ENCODE measurements around the gene ASTN1.
A peak's percentile ranks its signal among the peaks of the same experiment; 100 is the strongest.

Gene ASTN1

DNA sequence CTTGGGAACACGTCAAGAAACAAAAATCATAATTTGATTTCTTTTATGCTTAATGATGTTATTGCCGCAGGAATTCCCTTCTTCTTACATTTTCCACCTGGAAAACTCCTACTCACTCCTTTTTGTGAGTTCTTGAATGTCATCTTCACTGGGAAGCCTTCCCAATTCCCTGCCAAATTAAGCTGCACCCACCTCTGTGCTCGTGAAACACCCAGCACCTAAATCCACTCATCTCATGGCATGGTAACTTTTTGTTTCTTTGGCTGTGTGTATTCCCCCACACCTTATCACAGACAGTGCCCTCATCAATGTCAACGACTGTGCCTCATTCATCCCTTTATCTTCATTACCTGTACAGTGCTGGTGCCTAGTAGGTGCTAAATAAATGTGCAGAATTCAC, 45.6 kb downstream of the ASTN1 start:
- Mint-ChIP-seq H3K4me3 (no peak overlapping the region), H3K36me3 (ENCODE audit: low read depth) (no peaks in the 10 kb centered on the region), H3K27me3 (ENCODE audit: low read depth, poor library complexity) (peaks cover 41% of the 10 kb centered on the region), H3K9me3 (no peaks in the 10 kb centered on the region), H3K27ac (peak overlapping the region; percentile 46), H3K4me1 (peaks cover 24% of the 10 kb centered on the region)
- no peak for DNase-seq
- TF ChIP-seq, protein P1, sequence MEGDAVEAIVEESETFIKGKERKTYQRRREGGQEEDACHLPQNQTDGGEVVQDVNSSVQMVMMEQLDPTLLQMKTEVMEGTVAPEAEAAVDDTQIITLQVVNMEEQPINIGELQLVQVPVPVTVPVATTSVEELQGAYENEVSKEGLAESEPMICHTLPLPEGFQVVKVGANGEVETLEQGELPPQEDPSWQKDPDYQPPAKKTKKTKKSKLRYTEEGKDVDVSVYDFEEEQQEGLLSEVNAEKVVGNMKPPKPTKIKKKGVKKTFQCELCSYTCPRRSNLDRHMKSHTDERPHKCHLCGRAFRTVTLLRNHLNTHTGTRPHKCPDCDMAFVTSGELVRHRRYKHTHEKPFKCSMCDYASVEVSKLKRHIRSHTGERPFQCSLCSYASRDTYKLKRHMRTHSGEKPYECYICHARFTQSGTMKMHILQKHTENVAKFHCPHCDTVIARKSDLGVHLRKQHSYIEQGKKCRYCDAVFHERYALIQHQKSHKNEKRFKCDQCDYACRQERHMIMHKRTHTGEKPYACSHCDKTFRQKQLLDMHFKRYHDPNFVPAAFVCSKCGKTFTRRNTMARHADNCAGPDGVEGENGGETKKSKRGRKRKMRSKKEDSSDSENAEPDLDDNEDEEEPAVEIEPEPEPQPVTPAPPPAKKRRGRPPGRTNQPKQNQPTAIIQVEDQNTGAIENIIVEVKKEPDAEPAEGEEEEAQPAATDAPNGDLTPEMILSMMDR (IDR thresholded peaks at IDR 0.05), result no peak

DNA sequence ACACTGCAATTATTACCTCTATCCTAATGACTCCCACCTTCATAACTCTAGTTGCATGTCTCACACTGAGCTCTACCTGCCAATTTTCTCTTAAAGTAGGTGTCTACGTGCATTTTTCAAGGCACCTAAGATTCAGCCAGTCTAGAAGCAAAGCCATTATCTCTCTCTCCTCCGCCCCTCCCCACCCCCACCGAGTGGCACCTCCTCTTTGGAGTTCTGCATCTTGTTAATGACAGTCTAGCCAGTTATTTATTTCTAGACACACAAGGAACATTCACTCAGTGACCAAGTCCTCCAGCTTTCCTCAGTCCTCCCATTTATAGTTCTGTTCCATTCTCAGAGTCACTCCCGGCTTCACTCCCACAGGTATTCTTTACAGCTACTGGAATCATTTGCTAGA, 47.6 kb downstream of the ASTN1 start:
- TF ChIP-seq, protein P1 (IDR thresholded peaks at IDR 0.05), result no peak
- Mint-ChIP-seq H3K4me1 (peaks cover 14% of the 10 kb centered on the region), H3K9me3 (no peaks in the 10 kb centered on the region), H3K27me3 (ENCODE audit: low read depth, poor library complexity) (peaks cover 38% of the 10 kb centered on the region), H3K36me3 (ENCODE audit: low read depth) (no peaks in the 10 kb centered on the region), H3K4me3 (no peak overlapping the region), H3K27ac (no peak overlapping the region)
- DNase-seq, result no peak

DNA sequence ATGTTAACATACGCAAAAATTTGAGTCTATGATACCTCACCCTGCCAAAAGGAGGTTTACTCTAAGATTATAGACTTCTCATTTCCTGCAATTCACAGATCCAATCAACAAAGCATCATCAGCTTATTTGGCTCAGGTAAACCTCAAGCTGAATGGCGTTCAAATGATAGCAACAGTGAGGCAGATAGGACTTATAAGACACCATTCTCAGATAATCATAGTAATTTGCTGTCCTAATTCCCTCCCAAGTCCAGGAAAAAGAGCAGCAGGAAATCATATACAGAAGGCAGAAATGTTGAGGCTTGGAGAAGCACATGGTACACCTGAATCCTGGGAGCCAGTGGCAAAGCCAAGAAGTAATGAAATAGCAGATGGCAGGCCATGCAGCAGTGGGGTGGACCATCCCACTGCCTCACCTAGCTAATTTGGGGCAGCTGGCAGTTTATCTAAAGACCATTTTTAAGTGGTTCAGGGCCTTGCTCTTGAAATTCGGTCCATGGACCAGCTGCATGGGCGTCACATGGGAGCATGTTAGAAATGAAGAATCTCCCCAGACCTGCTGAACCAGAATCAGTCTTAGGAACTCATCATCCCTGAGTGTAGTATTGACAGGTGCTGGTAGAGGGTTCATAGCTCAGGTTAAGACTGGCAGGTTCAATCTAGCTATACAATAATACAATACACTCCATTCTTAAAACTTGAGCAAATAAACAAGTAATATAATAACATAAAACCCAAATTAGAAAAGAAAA, 57.7 kb downstream of the ASTN1 start:
- H3K4me3 Mint-ChIP-seq, result no peak overlapping the region
- TF ChIP-seq, protein P1 (IDR thresholded peaks at IDR 0.05), result no peak
- DNase-seq, result no peak

DNA sequence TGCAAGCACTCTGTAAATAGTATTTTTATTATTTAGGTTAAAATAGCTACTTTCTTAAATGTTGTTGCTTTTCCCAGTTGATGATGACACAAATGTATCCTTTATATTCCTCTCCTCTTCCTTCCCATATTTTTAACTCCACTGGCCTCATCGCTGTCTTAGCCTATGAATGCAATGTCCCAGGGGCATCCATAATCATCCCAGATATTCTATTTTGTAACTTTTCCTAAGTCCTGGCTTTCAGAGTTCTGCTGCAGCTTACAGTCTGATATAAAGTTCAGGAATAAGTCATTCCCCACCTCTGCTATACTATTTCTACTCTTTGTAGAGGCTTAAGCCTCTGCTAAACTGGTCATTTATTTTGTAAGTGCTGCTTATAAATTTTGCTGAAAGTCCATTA, 58.3 kb downstream of the ASTN1 start:
- Mint-ChIP-seq H3K36me3 (ENCODE audit: low read depth) (no peaks in the 10 kb centered on the region), H3K9me3 (no peaks in the 10 kb centered on the region), H3K4me1 (no peaks in the 10 kb centered on the region), H3K4me3 (no peak overlapping the region), H3K27me3 (ENCODE audit: low read depth, poor library complexity) (peaks cover 10% of the 10 kb centered on the region), H3K27ac (no peak overlapping the region)
- DNase-seq, result no peak
- TF ChIP-seq, protein P1 (IDR thresholded peaks at IDR 0.05), result no peak

More for the DNA sequence above, 57.7 kb downstream of the ASTN1 start:
- Mint-ChIP-seq H3K36me3 (ENCODE audit: low read depth) (no peaks in the 10 kb centered on the region), H3K27me3 (ENCODE audit: low read depth, poor library complexity) (peaks cover 10% of the 10 kb centered on the region), H3K27ac (no peak overlapping the region), H3K4me1 (no peaks in the 10 kb centered on the region), H3K9me3 (no peaks in the 10 kb centered on the region)

DNA sequence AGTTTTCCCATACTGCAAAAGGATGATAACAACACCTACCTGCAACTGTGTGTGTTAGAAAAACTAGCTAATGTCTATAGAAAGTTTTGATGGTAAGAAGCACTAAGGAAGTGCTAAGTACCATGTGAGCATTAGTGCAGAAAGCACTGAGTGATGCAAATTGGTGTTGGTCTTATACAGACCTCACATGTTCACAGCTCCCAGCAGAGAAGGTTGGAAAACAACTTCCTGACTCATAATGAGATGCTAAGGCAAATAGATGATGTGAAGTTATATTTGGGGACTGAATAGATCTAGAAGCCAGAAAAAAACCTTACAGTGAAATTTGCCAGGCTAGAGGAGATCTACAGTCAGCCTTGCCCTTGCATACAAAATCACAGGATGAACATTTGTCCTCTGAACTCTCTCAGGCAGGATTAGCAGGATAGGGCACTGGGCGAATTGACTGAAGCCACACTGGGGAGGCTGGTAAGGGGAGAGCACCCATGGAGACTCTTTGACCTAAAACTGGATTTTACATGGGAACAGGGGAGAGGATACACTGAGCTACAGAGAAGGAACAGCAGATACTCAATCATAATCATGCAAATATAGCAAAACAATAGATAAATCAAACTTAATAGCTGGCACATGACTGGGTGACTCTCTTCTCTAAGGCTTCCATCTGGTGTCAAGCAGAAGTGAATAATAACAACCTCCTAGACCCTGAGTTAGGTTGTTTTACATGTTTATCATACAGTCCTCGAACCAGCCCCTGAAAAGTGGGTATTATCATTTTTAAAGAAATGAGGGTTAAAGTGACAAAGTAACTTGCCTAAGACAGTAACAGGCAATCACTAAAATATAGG, 61.3 kb downstream of the ASTN1 start:
- H3K27ac Mint-ChIP-seq, result no peak overlapping the region
- no peak overlapping the region for H3K4me3 Mint-ChIP-seq
- H3K36me3 Mint-ChIP-seq (ENCODE audit: low read depth), result no peaks in the 10 kb centered on the region
- H3K4me1 Mint-ChIP-seq, result no peaks in the 10 kb centered on the region
- no peaks in the 10 kb centered on the region for H3K9me3 Mint-ChIP-seq
- H3K27me3 Mint-ChIP-seq (ENCODE audit: low read depth, poor library complexity), result peaks cover 10% of the 10 kb centered on the region
- TF ChIP-seq, protein P1 (IDR thresholded peaks at IDR 0.05), result no peak
- no peak for DNase-seq

All from nephron progenitor cell (in vitro differentiated cells).